B cell (primary cell): ENCODE measurements around the gene ZNF516. TPM values are rescaled to one million over a fixed set of nuclear protein-coding genes. Genes with fewer than 3 reads are reported as not detected.

Experiments used
- ATAC-seq: fragments of 200-7000 bp; cut with Tn5 transposase; one replicate; pipeline ENCODE4 v1.10.0; 2021; ENCODE audit warnings: low read depth, mild to moderate bottlenecking, moderate number of reproducible peaks, moderate library complexity
- CTCF ChIA-PET: fragments of 350-600 bp; sonication (Branson Sonifier 250); formaldehyde crosslinking; loops from one replicate; lab custom pipeline; 2021; ENCODE audit warnings: antibody characterized with exemption, inconsistent platforms; lab: Charles Lee
- POLR2A ChIA-PET: fragments of 350-600 bp; sonication (Branson Sonifier 250); formaldehyde crosslinking; loops from one replicate; lab custom pipeline; 2021; ENCODE audit warnings: antibody characterized with exemption; lab: Charles Lee
- DNase-seq: peaks from one replicate; pipeline ENCODE4 v3.0.0; 2013
- H2AFZ ChIP-seq: 2 replicates; pipeline ENCODE4 v1.6.1; 2012; ENCODE audit warnings: mild to moderate bottlenecking, low read depth, low read length; ENCODE audit not compliant: insufficient read depth, poor library complexity, severe bottlenecking
- H3K27ac ChIP-seq, 2 donors: 1 replicate in 1 of 2; 2 replicates in 1 of 2; pipeline ENCODE4 v1.5.1; 2012 to 2013; ENCODE audit warnings: low read length in 2 of 2, mild to moderate bottlenecking in 2 of 2, moderate library complexity in 1 of 2
- H3K27me3 ChIP-seq, 4 experiments: fragments of 200-600 bp in 1 of 4; sonication (generic) in 1 of 4; replicated peaks in 1 of 4; 1 replicate in 2 of 4; 2 replicates in 2 of 4; pipeline versions ENCODE4 v1.6.1 to v1.7.0; 2013 to 2016; ENCODE audit warnings: low read length in 3 of 4, mild to moderate bottlenecking in 2 of 4, mixed read lengths in 1 of 4, moderate library complexity in 1 of 4; ENCODE audit not compliant: insufficient read depth in 4 of 4, control insufficient read depth in 3 of 4; ENCODE audit errors: control extremely low read depth in 1 of 4
- H3K36me3 ChIP-seq, 2 experiments: replicated peaks in 1 of 2; 1 replicate in 1 of 2; 2 replicates in 1 of 2; pipeline versions ENCODE4 v1.6.1 to v1.7.1; 2013; ENCODE audit warnings: low read length in 1 of 2; ENCODE audit not compliant: insufficient read depth in 2 of 2, control insufficient read depth in 1 of 2; ENCODE audit errors: control extremely low read depth in 1 of 2, extremely low read depth in 1 of 2
- H3K4me1 ChIP-seq, 2 donors: fragments of 200-600 bp in 1 of 2; sonication (generic) in 1 of 2; 1 replicate in 1 of 2; 2 replicates in 1 of 2; pipeline versions ENCODE4 v1.5.1 to v1.6.1; 2013 to 2017; ENCODE audit warnings: low read length in 2 of 2; ENCODE audit not compliant: control insufficient read depth in 2 of 2, insufficient read depth in 2 of 2
- H3K4me2 ChIP-seq: replicated peaks from 2 replicates; pipeline ENCODE3; 2012; ENCODE audit warnings: mild to moderate bottlenecking, low read depth, low read length; ENCODE audit not compliant: poor library complexity, severe bottlenecking
- H3K4me3 ChIP-seq, 5 experiments: fragments of 200-600 bp in 1 of 5; sonication (generic) in 1 of 5; 1 replicate in 3 of 5; 2 replicates in 2 of 5; pipeline versions ENCODE4 v1.5.1 to v1.7.0; 2011 to 2016; ENCODE audit warnings: low read length in 4 of 5, mild to moderate bottlenecking in 4 of 5, low read depth in 2 of 5, control low read depth in 1 of 5, moderate library complexity in 1 of 5; ENCODE audit not compliant: insufficient read depth in 1 of 5; ENCODE audit errors: control extremely low read depth in 1 of 5, extremely low read depth in 1 of 5
- H3K79me2 ChIP-seq: fragments of 200-600 bp; sonication (generic); one replicate; pipeline ENCODE4 v1.6.0; 2016; ENCODE audit warnings: low read length; ENCODE audit not compliant: control insufficient read depth, insufficient read depth
- H3K9ac ChIP-seq: fragments of 200-600 bp; sonication (generic); 2 replicates; pipeline ENCODE4 v1.6.1; 2017; ENCODE audit warnings: mild to moderate bottlenecking, low read length, moderate library complexity
- H3K9me3 ChIP-seq, 3 donors: one replicate each; pipeline versions ENCODE4 v1.6.1 to v1.7.1; 2013; ENCODE audit warnings: low read length in 2 of 3; ENCODE audit not compliant: control insufficient read depth in 2 of 3, insufficient read depth in 1 of 3; ENCODE audit errors: control extremely low read depth in 1 of 3
- H4K20me1 ChIP-seq: 2 replicates; pipeline ENCODE4 v1.6.0; 2012; ENCODE audit warnings: mild to moderate bottlenecking, low read length; ENCODE audit not compliant: insufficient read depth, control insufficient read depth, poor library complexity, severe bottlenecking
- H3K27ac Mint-ChIP-seq: one replicate; pipeline ENCODE4 v1.8.0; 2021; ENCODE audit warnings: mixed read lengths
- H3K27me3 Mint-ChIP-seq: one replicate; pipeline ENCODE4 v1.8.0; 2021; ENCODE audit warnings: mixed read lengths
- H3K4me1 Mint-ChIP-seq: one replicate; pipeline ENCODE4 v1.8.0; 2021; ENCODE audit warnings: mixed read lengths
- H3K4me3 Mint-ChIP-seq: one replicate; pipeline ENCODE4 v1.8.0; 2021; ENCODE audit warnings: mixed read lengths
- H3K9me3 Mint-ChIP-seq: one replicate; pipeline ENCODE4 v1.8.0; 2022; ENCODE audit warnings: mixed read lengths; ENCODE audit not compliant: insufficient read depth
- EZH2 ChIP-seq: IDR thresholded peaks from 2 replicates; pipeline ENCODE4 v1.6.1; 2012; ENCODE audit warnings: borderline replicate concordance, low read depth, mild to moderate bottlenecking, moderate library complexity, low read length; ENCODE audit not compliant: insufficient read depth, poor library complexity, severe bottlenecking
- WGBS: methylation state at CpG from one replicate; pipeline ENCODE4 v1.1.5; 2013; ENCODE audit warnings: missing lambda C conversion rate; ENCODE audit not compliant: insufficient coverage; 5-methylcytosine and 5-hydroxymethylcytosine counted together
- intact Hi-C: fragments of 100-400 bp; cut with micrococcal nuclease; formaldehyde crosslinking; loops from one replicate; pipeline ENCODE4 v1.10.0; 2022
- polyA plus RNA-seq: library from polyadenylated mRNA; depleted of rRNA; stranded (reverse); fragments of >200 nt; gene quantifications from 2 replicates; pipeline ENCODE4 v1.2.3, GENCODE V29; 2012
- total RNA-seq, 2 donors: library from RNA; stranded (reverse); fragments of 120-200 nt in 1 of 2; gene quantifications; 1 replicate in 1 of 2; 2 replicates in 1 of 2; pipeline versions ENCODE4 v1.2.3 to v1.2.4, GENCODE V29; 2013 to 2022
- TF ChIP-seq, protein P1 (sequence below): fragments of 200-600 bp; IDR thresholded peaks from one replicate; pipeline ENCODE4 v1.8.0; 2022; ENCODE audit warnings: antibody characterized with exemption, mild to moderate bottlenecking

Gene ZNF516
- total and polyA plus RNA-seq, 2 donors (not counting 1 experiment from before 2014, with no cell fraction given) = 6.7 to 27.1 TPM

DNA sequence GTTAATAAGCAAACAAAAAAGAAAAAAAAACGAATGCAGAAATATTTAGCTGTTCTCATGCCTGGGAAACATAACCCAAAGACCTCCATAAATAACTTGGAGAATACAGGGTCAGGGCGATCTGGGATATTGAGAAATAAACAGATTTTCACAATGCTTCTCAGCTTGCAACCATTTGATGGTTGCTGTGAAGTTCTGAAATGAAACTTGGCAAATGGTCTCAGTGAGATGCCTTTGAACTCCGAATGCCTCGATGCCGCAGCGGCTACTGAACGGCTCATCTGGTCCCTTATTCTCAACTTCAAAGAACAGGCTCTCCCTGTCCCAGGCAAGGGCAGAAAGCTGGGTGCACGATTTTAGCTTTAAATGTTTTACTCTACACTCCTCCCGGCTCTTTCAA lies 78.1 kb downstream of the ZNF516 start:
- ChIA-PET CTCF (interaction anchor here (4.0 kb wide), 1 partner anchor 17 kb away, joined by 16 read pairs; no protein-coding TSS in a partner anchor), POLR2A (interaction anchor here (0.6 kb wide), 1 partner anchor 1059 kb away, joined by 6 read pairs; no protein-coding TSS in a partner anchor)
- Histone ChIP-seq H3K27me3 (no peaks in the 10 kb centered on the region), H3K4me3 (no peak overlapping the region), H3K4me2 (no peak overlapping the region), H3K36me3 (peaks cover 2 to 5% of the 10 kb centered on the region in 2 experiments), H3K4me1 (no peaks in the 10 kb centered on the region), H3K9ac (no peak overlapping the region), H4K20me1 (peaks cover 33% of the 10 kb centered on the region), H3K79me2 (peaks cover 59% of the 10 kb centered on the region), H3K9me3 (no peaks in the 10 kb centered on the region), H3K27ac (no peak overlapping the region), H2AFZ (no peak overlapping the region)
- Mint-ChIP-seq H3K4me3 (no peak overlapping the region), H3K9me3 (no peaks in the 10 kb centered on the region), H3K27ac (no peak overlapping the region), H3K27me3 (no peaks in the 10 kb centered on the region), H3K4me1 (no peaks in the 10 kb centered on the region)
- 98% methylated on average over 7 of the region's 9 CpGs for WGBS
- intact Hi-C loops = no loop called here
- ATAC-seq = no peak
- TF ChIP-seq, protein P1, sequence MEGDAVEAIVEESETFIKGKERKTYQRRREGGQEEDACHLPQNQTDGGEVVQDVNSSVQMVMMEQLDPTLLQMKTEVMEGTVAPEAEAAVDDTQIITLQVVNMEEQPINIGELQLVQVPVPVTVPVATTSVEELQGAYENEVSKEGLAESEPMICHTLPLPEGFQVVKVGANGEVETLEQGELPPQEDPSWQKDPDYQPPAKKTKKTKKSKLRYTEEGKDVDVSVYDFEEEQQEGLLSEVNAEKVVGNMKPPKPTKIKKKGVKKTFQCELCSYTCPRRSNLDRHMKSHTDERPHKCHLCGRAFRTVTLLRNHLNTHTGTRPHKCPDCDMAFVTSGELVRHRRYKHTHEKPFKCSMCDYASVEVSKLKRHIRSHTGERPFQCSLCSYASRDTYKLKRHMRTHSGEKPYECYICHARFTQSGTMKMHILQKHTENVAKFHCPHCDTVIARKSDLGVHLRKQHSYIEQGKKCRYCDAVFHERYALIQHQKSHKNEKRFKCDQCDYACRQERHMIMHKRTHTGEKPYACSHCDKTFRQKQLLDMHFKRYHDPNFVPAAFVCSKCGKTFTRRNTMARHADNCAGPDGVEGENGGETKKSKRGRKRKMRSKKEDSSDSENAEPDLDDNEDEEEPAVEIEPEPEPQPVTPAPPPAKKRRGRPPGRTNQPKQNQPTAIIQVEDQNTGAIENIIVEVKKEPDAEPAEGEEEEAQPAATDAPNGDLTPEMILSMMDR = no peak
- no peak for TF ChIP-seq EZH2
- no peak for DNase-seq

DNA sequence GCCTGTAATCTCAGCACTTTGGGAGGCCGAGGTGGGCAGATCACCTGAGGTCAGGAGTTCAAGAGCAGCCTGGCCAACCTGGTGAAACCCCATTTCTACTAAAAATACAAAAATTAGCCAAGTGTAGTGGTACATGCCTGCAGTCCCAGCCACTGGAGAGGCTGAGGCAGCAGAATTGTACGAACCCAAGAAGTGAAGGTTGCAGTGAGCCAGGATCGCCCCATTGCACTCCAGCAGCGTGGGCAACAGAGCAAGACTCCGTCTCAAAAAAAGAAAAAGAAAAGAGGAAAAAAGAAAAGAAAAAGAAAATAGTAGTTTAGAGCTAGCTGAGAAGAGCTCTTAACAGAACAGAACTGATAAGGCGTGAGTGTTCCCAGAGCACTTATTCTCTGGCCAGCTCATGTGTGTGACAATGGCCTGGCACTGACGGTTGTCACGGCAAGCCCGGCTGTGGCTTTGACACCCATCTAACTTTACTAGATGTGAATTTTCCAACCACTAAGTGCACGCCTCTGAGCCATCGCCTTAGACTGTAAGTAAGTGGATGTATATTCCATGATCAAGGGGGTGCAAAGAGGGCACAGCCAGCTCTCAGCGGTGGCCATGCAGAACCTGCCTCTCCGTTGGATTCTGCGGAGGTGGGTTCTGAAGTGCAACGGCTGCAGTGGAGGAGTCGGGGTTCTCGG lies 80.0 kb downstream of the ZNF516 start:
- no peak for DNase-seq
- Histone ChIP-seq H3K27me3 (no peaks in the 10 kb centered on the region), H4K20me1 (peaks cover 17% of the 10 kb centered on the region), H3K4me1 (no peaks in the 10 kb centered on the region), H3K9me3 (peaks cover 0 to 3% (median 0%) of the 10 kb centered on the region in 3 donors), H3K4me2 (no peak overlapping the region), H3K4me3 (no peak overlapping the region), H2AFZ (no peak overlapping the region), H3K27ac (no peak overlapping the region), H3K36me3 (no peaks in the 10 kb centered on the region), H3K79me2 (peaks cover 46% of the 10 kb centered on the region), H3K9ac (no peak overlapping the region)
- Mint-ChIP-seq H3K27ac (no peak overlapping the region), H3K4me1 (peaks cover 6% of the 10 kb centered on the region), H3K27me3 (no peaks in the 10 kb centered on the region), H3K9me3 (no peaks in the 10 kb centered on the region), H3K4me3 (no peak overlapping the region)
- POLR2A ChIA-PET = no interaction called here
- intact Hi-C loops = no loop called here
- TF ChIP-seq, protein P1 = no peak
- TF ChIP-seq EZH2 = no peak
- WGBS = 95% methylated on average over 13 of the region's 17 CpGs
- ATAC-seq = no peak
- CTCF ChIA-PET = interaction anchor here (4.0 kb wide), 1 partner anchor 15 kb away, joined by 16 read pairs; no protein-coding TSS in a partner anchor
